IMR-90 (cell line): ENCODE measurements around the gene FALEC. TPM values are rescaled to one million over a fixed set of nuclear protein-coding genes. Genes with fewer than 3 reads are reported as not detected.
A peak's percentile ranks its signal among the peaks of the same experiment; 100 is the strongest.
"Not testable (repeated sequence)": the region's sequence is repeated elsewhere in the genome, so short reads cannot be mapped to it uniquely, and the experiment has no call there.

Experiments
- ATAC-seq: fragments of 200-7000 bp; cut with Tn5 transposase; 2 replicates; pipeline ENCODE4 v1.9.1; 2020; ENCODE audit warnings: low read depth, mild to moderate bottlenecking, moderate library complexity
- BruUV-seq: library from RNA; stranded (reverse); fragments of 400-500 nt; replicated peaks from 2 replicates; lab custom pipeline; 2021; lab: Mats Ljungman, UMichigan
- CTCF ChIA-PET: fragments of 300-600 bp; formaldehyde crosslinking; extraction: SDS; loops from one replicate; lab custom pipeline; 2021; ENCODE audit warnings: antibody characterized with exemption; lab: Yijun Ruan, JAX
- POLR2A ChIA-PET: fragments of 300-600 bp; sonication (Branson Sonifier 250); formaldehyde crosslinking; loops from one replicate; lab custom pipeline; 2022; ENCODE audit warnings: antibody characterized with exemption; ENCODE audit not compliant: unreplicated experiment; lab: Charles Lee
- DNase-seq: peaks from one replicate; pipeline ENCODE4 v3.0.0; 2013
- H2AFZ ChIP-seq: replicated peaks from 2 replicates; pipeline ENCODE3; 2013; ENCODE audit warnings: low read length, mild to moderate bottlenecking; ENCODE audit not compliant: poor library complexity
- H2AK5ac ChIP-seq: 2 replicates; pipeline ENCODE4 v1.6.1; 2013; ENCODE audit warnings: low read depth, low read length, inconsistent platforms
- H2AK9ac ChIP-seq: replicated peaks from 2 replicates; pipeline ENCODE3; 2013; ENCODE audit warnings: mild to moderate bottlenecking, low read depth, low read length, moderate library complexity; ENCODE audit not compliant: poor library complexity
- H2BK120ac ChIP-seq: 2 replicates; pipeline ENCODE4 v1.6.1; 2013; ENCODE audit warnings: low read depth, low read length, inconsistent platforms
- H2BK15ac ChIP-seq: 3 replicates; pipeline ENCODE4 v1.6.1; 2013; ENCODE audit warnings: low read depth, low read length, inconsistent platforms
- H2BK20ac ChIP-seq: 2 replicates; pipeline ENCODE4 v1.6.1; 2013; ENCODE audit warnings: low read depth, mild to moderate bottlenecking, inconsistent platforms, low read length, moderate library complexity
- H2BK5ac ChIP-seq: 2 replicates; pipeline ENCODE4 v1.6.1; 2013; ENCODE audit warnings: mild to moderate bottlenecking, low read depth, low read length, inconsistent platforms; ENCODE audit not compliant: poor library complexity, severe bottlenecking
- H3K14ac ChIP-seq: replicated peaks from 2 replicates; pipeline ENCODE4 v1.6.1; 2013; ENCODE audit warnings: low read depth, low read length, inconsistent platforms
- H3K18ac ChIP-seq: 2 replicates; pipeline ENCODE4 v1.6.1; 2013; ENCODE audit warnings: low read depth, low read length, control low read depth
- H3K23ac ChIP-seq: 2 replicates; pipeline ENCODE4 v1.6.1; 2013; ENCODE audit warnings: low read depth, low read length, inconsistent platforms
- H3K27ac ChIP-seq: 2 replicates; pipeline ENCODE4 v1.5.1; 2013; ENCODE audit warnings: mild to moderate bottlenecking, control low read depth, low read length; ENCODE audit not compliant: insufficient read depth
- H3K27me3 ChIP-seq: 2 replicates; pipeline ENCODE4 v1.6.1; 2013; ENCODE audit warnings: low read length; ENCODE audit not compliant: control insufficient read depth, insufficient read depth
- H3K36me3 ChIP-seq: 2 replicates; pipeline ENCODE4 v1.6.1; 2013; ENCODE audit warnings: low read length, mixed read lengths; ENCODE audit not compliant: control insufficient read depth, insufficient read depth
- H3K4ac ChIP-seq: 2 replicates; pipeline ENCODE4 v1.6.1; 2013; ENCODE audit warnings: low read depth, low read length, inconsistent platforms
- H3K4me1 ChIP-seq: 2 replicates; pipeline ENCODE4 v1.6.1; 2013; ENCODE audit warnings: low read length, mixed read lengths; ENCODE audit not compliant: control insufficient read depth, insufficient read depth
- H3K4me2 ChIP-seq: 2 replicates; pipeline ENCODE4 v1.6.1; 2013; ENCODE audit warnings: low read depth, mild to moderate bottlenecking, control low read depth, low read length, moderate library complexity
- H3K4me3 ChIP-seq: 2 replicates; pipeline ENCODE4 v1.5.1; 2013; ENCODE audit warnings: low read depth, mild to moderate bottlenecking, control low read depth, low read length, moderate library complexity; ENCODE audit not compliant: insufficient read depth
- H3K56ac ChIP-seq: 2 replicates; pipeline ENCODE4 v1.6.1; 2013; ENCODE audit warnings: low read length, inconsistent platforms; ENCODE audit not compliant: insufficient read depth; ENCODE audit errors: extremely low read depth
- H3K79me1 ChIP-seq, 2 experiments: 2 replicates each; pipeline ENCODE4 v1.6.1; 2013; ENCODE audit warnings: low read length in 2 of 2, inconsistent platforms in 1 of 2, low read depth in 1 of 2
- H3K9ac ChIP-seq: 2 replicates; pipeline ENCODE4 v1.6.1; 2013; ENCODE audit warnings: low read depth, low read length, control low read depth
- H3K9me1 ChIP-seq: 2 replicates; pipeline ENCODE4 v1.6.1; 2013; ENCODE audit warnings: low read length, inconsistent platforms; ENCODE audit not compliant: insufficient read depth
- H3K9me3 ChIP-seq: 2 replicates; pipeline ENCODE4 v1.6.1; 2013; ENCODE audit warnings: low read length; ENCODE audit not compliant: control insufficient read depth, insufficient read depth
- H4K20me1 ChIP-seq: 2 replicates; pipeline ENCODE4 v1.6.1; 2013; ENCODE audit warnings: low read length, inconsistent platforms; ENCODE audit not compliant: insufficient read depth
- H4K5ac ChIP-seq: 2 replicates; pipeline ENCODE4 v1.6.1; 2013; ENCODE audit warnings: mild to moderate bottlenecking, low read depth, low read length, control low read depth
- H4K8ac ChIP-seq, 2 experiments: 2 replicates each; pipeline ENCODE4 v1.6.1; 2013; ENCODE audit warnings: low read depth in 2 of 2, low read length in 2 of 2, control low read depth in 1 of 2, inconsistent platforms in 1 of 2
- H4K91ac ChIP-seq: 2 replicates; pipeline ENCODE4 v1.6.1; 2013; ENCODE audit warnings: low read depth, low read length, inconsistent platforms; ENCODE audit not compliant: insufficient read depth
- POLR2A ChIP-seq: IDR thresholded peaks from 2 replicates; pipeline ENCODE4 v1.6.1; 2012; ENCODE audit warnings: mild to moderate bottlenecking, low read depth, low read length
- RFX5 ChIP-seq: IDR thresholded peaks from 2 replicates; pipeline ENCODE4 v1.8.0; 2012; ENCODE audit warnings: low read depth, mild to moderate bottlenecking, low read length, moderate library complexity
- WGBS, 2 experiments: methylation state at CpG; one replicate each; pipeline versions ENCODE4 v1.1.5 to v1.1.7; 2013; ENCODE audit warnings: missing lambda C conversion rate in 2 of 2; ENCODE audit not compliant: insufficient read length in 1 of 2; ENCODE audit errors: extremely low coverage in 2 of 2; 5-methylcytosine and 5-hydroxymethylcytosine counted together
- dilution Hi-C: fragments of 300-500 bp; cut with HindIII; formaldehyde crosslinking; loops from one replicate; pipeline ENCODE4 v1.14.3; 2018; ENCODE audit warnings: low sequenced_read_pairs; ENCODE audit not compliant: unreplicated experiment
- in situ Hi-C: fragments of 300-500 bp; cut with MboI; formaldehyde crosslinking; loops from 3 replicates; pipeline ENCODE4 v1.14.3; 2019; ENCODE audit warnings: low sequenced_read_pairs, inconsistent platforms, mixed read lengths
- intact Hi-C: fragments of 100-400 bp; cut with micrococcal nuclease; formaldehyde crosslinking; loops from 2 replicates; pipeline ENCODE4 v1.10.0; 2022
- polyA plus RNA-seq, 3 experiments: library from polyadenylated mRNA; depleted of rRNA; stranded (reverse); fragments of >200 nt; gene quantifications; 2 replicates each; pipeline ENCODE4 v1.2.3, GENCODE V29; 2012; ENCODE audit warnings: low replicate concordance in 1 of 3
- total RNA-seq: library from RNA; depleted of rRNA; stranded (reverse); fragments of >200 nt; gene quantifications from 2 replicates; pipeline ENCODE4 v1.2.3, GENCODE V29; 2012

Gene FALEC
- total and polyA plus RNA-seq, 2 of the 4 experiments (the other 2 are of a cell fraction) = not detected

DNA sequence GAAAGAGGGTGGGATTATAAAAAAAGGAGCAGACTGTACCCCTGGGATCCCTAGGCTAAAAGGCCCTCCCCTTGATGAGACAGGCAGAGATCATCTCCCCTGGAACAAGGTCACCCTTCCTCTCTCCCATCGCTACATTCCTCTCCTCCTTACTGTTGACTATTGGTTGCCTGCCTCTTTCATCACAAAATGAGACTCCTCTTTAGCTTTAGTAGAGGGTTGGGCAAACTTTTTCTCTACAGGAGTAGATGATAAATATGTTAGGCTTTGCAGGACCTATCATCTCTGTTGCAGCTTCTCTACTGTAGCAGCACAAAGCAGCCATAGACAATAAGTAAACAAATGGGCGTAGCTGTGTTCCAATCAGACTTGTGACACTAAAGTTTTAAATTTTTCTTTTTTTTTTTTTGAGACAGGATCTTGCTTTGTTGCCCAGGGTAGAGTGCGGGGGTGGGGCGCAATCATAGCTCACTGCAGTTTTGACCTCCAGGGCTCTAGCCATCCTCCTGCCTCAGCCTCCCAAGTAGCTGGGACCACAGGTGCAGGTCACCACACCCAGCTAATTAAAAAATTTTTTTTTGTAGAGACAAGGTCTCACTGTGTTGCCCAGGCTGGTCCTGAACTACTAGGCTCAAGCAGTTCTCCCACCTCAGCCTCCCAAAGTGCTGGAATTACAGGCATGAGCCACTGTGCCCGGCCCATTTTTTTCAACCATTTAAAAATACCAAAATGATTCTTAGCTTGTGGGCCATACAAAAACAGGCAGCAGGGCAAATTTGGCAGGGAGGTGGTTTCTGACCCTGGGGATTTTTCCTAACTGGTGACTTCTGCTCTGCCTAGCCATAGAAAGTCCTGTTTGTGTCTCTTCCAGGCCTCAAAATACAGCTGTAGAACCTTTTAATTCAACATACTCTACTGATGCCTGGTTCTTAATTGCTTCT is 48.8 kb downstream of the FALEC start:
- dilution Hi-C loops (no loop called here), intact Hi-C loops (loop anchor here (5.0 to 10.0 kb wide), 6 partner anchors 77 to 440 kb away; partner anchors contain the start of genes ARNT, CA14, GOLPH3L and MINDY1), in situ Hi-C loops (loop anchor here (10.0 kb wide), 1 partner anchor 240 kb away; the partner anchor contains the start of gene CTSK)
- ChIA-PET CTCF (interaction anchor here (0.6 to 0.8 kb wide), 3 partner anchors 15 to 442 kb away, joined by 3 to 6 read pairs (median 5); partner anchors contain the start of gene MCL1), POLR2A (interaction anchor here (1.1 kb wide), 1 partner anchor 14 kb away, joined by 4 read pairs; no protein-coding TSS in a partner anchor)
- peaks cover 49% of the 10 kb centered on the region for H4K20me1 ChIP-seq
- H3K9me3 ChIP-seq = no peaks in the 10 kb centered on the region
- BruUV-seq = no TSS peak
- peak overlapping the region; percentile 96 for H2BK5ac ChIP-seq
- H2BK20ac ChIP-seq = peak overlapping the region; percentile 97
- peak overlapping the region; percentile 96; the same call in 1 of the 2 replicates for H3K27ac ChIP-seq
- H3K4me3 ChIP-seq = no peak overlapping the region
- H3K27me3 ChIP-seq = no peaks in the 10 kb centered on the region
- TF ChIP-seq POLR2A = peak; percentile 52
- no peak for TF ChIP-seq RFX5
- 0 out of 2 replicates have a peak overlapping the region, but pooled peaks have one; percentile 93 for H2AK5ac ChIP-seq
- peak overlapping the region; percentile 12; the same call in 1 of the 2 replicates for H3K18ac ChIP-seq
- H4K5ac ChIP-seq = peak overlapping the region; percentile 82
- peaks cover 28% of the 10 kb centered on the region for H3K9me1 ChIP-seq
- peak overlapping the region in 1 of 2 experiments; percentile 90; a peak in 2 of 4 replicates for H4K8ac ChIP-seq
- H3K79me1 ChIP-seq = peaks cover 12 to 83% of the 10 kb centered on the region in 2 experiments
- H3K4ac ChIP-seq = peak overlapping the region; percentile 99
- peak overlapping the region; percentile 90; the same call in 2 of the 3 replicates for H2BK15ac ChIP-seq
- H3K36me3 ChIP-seq = no peaks in the 10 kb centered on the region
- peaks cover 39% of the 10 kb centered on the region for H3K4me1 ChIP-seq
- H3K23ac ChIP-seq = peak overlapping the region; percentile 89
- peak overlapping the region; percentile 59 for H2AK9ac ChIP-seq
- DNase-seq (no peak), ATAC-seq (no peak)
- peak overlapping the region; percentile 61 for H3K14ac ChIP-seq
- 0 out of 2 replicates have a peak overlapping the region, but pooled peaks have one; percentile 17 for H3K9ac ChIP-seq
- no CpG with 5 or more reads among the region's 5 CpGs for WGBS, 2 experiments
- H3K4me2 ChIP-seq = no peak overlapping the region
- peak overlapping the region; percentile 72 for H4K91ac ChIP-seq
- peak overlapping the region; percentile 98 for H2BK120ac ChIP-seq
- H3K56ac ChIP-seq = peak overlapping the region; percentile 8; the same call in 1 of the 2 replicates
- no peak overlapping the region for H2AFZ ChIP-seq

DNA sequence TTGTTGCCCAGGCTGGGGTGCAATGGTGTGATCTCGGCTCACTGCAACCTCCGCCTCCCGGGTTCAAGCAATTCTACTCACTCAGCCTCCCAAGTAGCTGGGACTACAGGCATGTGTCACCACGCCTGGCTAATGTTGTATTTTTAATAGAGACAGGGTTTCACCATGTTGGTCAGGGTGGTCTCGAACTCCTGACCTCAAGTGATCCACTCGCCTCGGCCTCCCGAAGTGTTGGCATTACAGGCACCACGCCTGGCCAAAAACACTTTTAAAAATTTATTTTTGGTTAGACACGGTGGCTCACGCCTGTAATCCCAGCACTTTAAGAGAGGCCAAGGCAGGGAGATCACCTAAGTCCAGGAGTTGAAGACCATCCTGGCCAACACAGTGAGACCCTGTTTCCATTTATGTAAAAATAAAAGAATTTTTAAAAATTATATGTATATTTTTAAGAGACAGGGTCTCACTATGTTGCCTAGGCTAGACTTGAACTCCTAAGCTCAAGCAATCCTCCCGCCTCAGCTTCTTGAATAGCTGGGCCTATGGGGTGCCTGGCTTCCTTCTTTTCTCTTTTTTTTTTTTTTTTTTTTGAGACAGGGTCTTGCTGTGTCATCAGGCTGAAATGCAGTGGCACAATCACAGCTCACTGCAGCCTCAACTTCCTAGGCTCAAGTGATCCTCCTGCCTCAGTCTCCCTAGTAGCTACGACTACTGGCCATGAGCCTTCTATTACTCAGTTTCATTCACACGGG is 49.9 kb downstream of the FALEC start:
- Histone ChIP-seq H3K9me1 (peaks cover 29% of the 10 kb centered on the region), H4K20me1 (peaks cover 50% of the 10 kb centered on the region), H2AK5ac (peak overlapping the region; percentile 20; the same call in 1 of the 2 replicates), H3K4me1 (peaks cover 42% of the 10 kb centered on the region), H3K79me1 (peaks cover 18 to 83% of the 10 kb centered on the region in 2 experiments; a peak in 3 of 4 replicates)
- H3K9me3 ChIP-seq, H4K5ac ChIP-seq, H2BK120ac ChIP-seq, H3K18ac ChIP-seq, H2BK5ac ChIP-seq, H4K91ac ChIP-seq, H3K4me3 ChIP-seq, H3K23ac ChIP-seq, H2BK20ac ChIP-seq, H3K4ac ChIP-seq, H3K4me2 ChIP-seq, H2AFZ ChIP-seq, H4K8ac ChIP-seq, ATAC-seq, H3K9ac ChIP-seq, H3K36me3 ChIP-seq, H3K27me3 ChIP-seq, H2BK15ac ChIP-seq, DNase-seq, H3K56ac ChIP-seq, H3K27ac ChIP-seq, H2AK9ac ChIP-seq, BruUV-seq, dilution Hi-C loops, H3K14ac ChIP-seq: not testable (repeated sequence)
- intact Hi-C loops (loop anchor here (10.0 kb wide), 1 partner anchor 439 kb away; the partner anchor contains the start of genes MINDY1 and PRUNE1), in situ Hi-C loops (loop anchor here (10.0 kb wide), 1 partner anchor 239 kb away; the partner anchor contains the start of gene CTSK)
- POLR2A ChIA-PET = interaction anchor here (0.7 kb wide), 1 partner anchor 9 kb away, joined by 3 read pairs; no protein-coding TSS in a partner anchor
- CTCF ChIA-PET = interaction anchor here (0.6 kb wide), 1 partner anchor 441 kb away, joined by 6 read pairs; no protein-coding TSS in a partner anchor
- 100% methylated on average over 1 of the region's 14 CpGs; no CpG with 5 or more reads in 1 of the 2 experiments for WGBS, 2 experiments
